Measurements from ENCODE around the gene SEPTIN8.

- TF ChIP-seq ATF2 (IDR thresholded peaks at IDR 0.05; ENCODE audit: low read length), result no peak
- TF ChIP-seq, protein P1, sequence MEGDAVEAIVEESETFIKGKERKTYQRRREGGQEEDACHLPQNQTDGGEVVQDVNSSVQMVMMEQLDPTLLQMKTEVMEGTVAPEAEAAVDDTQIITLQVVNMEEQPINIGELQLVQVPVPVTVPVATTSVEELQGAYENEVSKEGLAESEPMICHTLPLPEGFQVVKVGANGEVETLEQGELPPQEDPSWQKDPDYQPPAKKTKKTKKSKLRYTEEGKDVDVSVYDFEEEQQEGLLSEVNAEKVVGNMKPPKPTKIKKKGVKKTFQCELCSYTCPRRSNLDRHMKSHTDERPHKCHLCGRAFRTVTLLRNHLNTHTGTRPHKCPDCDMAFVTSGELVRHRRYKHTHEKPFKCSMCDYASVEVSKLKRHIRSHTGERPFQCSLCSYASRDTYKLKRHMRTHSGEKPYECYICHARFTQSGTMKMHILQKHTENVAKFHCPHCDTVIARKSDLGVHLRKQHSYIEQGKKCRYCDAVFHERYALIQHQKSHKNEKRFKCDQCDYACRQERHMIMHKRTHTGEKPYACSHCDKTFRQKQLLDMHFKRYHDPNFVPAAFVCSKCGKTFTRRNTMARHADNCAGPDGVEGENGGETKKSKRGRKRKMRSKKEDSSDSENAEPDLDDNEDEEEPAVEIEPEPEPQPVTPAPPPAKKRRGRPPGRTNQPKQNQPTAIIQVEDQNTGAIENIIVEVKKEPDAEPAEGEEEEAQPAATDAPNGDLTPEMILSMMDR (IDR thresholded peaks at IDR 0.05; ENCODE audit: control extremely low read depth in 1 of 3, insufficient read depth in 1 of 3, low read depth in 1 of 3, low read length in 3 of 3), result no peak
- TF ChIP-seq CBX5 (IDR thresholded peaks at IDR 0.05; ENCODE audit: low read depth, low read length), result no peak
- no peak for TF ChIP-seq EP300 (IDR thresholded peaks at IDR 0.05; ENCODE audit: borderline replicate concordance in 1 of 2, low read depth in 2 of 2, low read length in 2 of 2)
- TF ChIP-seq SRF (IDR thresholded peaks at IDR 0.05; ENCODE audit: low read depth, low read length), result no peak
- no peak for TF ChIP-seq EZH2 (IDR thresholded peaks at IDR 0.05; ENCODE audit: low read depth, low read length, severe bottlenecking)
Observed at GRCh38 chr5:132812781-132813598, 36.0 kb upstream of the SEPTIN8 start, which contains the start of gene SOWAHA.

All from H1 (cell line).